Progenitor cell of endocrine pancreas (in vitro differentiated cells): ENCODE results near the gene CDK10. TPM values are rescaled to one million over a fixed set of nuclear protein-coding genes. Genes with fewer than 3 reads are reported as not detected.

ENCODE experiments used
- DNase-seq: peaks from one replicate; pipeline ENCODE4 v3.0.0; 2021; ENCODE audit warnings: low spot score; ENCODE audit not compliant: unreplicated experiment
- H3K27ac Mint-ChIP-seq: 2 replicates; pipeline ENCODE4 v1.8.0; 2021; ENCODE audit warnings: mild to moderate bottlenecking, moderate library complexity, mixed read lengths
- H3K27me3 Mint-ChIP-seq: 2 replicates; pipeline ENCODE4 v1.8.0; 2021; ENCODE audit warnings: mixed read lengths
- H3K36me3 Mint-ChIP-seq: 2 replicates; pipeline ENCODE4 v1.8.0; 2022; ENCODE audit warnings: mixed read lengths; ENCODE audit not compliant: insufficient read depth
- H3K4me1 Mint-ChIP-seq: 2 replicates; pipeline ENCODE4 v1.8.0; 2021; ENCODE audit warnings: low read depth, mixed read lengths
- H3K4me3 Mint-ChIP-seq: 2 replicates; pipeline ENCODE4 v1.8.0; 2021; ENCODE audit warnings: low read depth, mild to moderate bottlenecking, moderate library complexity, mixed read lengths
- H3K9me3 Mint-ChIP-seq: 2 replicates; pipeline ENCODE4 v1.8.0; 2021; ENCODE audit warnings: low read depth, mixed read lengths
- CTCF ChIP-seq: fragments of 200-600 bp; sonication (generic); IDR thresholded peaks from one replicate; pipeline ENCODE4 v1.5.0; 2021; ENCODE audit warnings: antibody characterized with exemption, mild to moderate bottlenecking; ENCODE audit not compliant: unreplicated experiment
- total RNA-seq: library from RNA; stranded (reverse); gene quantifications from 2 replicates; pipeline ENCODE4 v1.2.1, GENCODE V29; 2021

The CDK10 gene
- total RNA-seq, 1 donor from 2014 or later: 192 TPM

- peaks cover 4% of the 10 kb centered on the region for H3K4me1 Mint-ChIP-seq
- H3K36me3 Mint-ChIP-seq: peaks cover 23% of the 10 kb centered on the region
- no peak overlapping the region for H3K4me3 Mint-ChIP-seq
- no peak overlapping the region for H3K27ac Mint-ChIP-seq
- DNase-seq: no peak
- H3K27me3 Mint-ChIP-seq: peaks cover 5% of the 10 kb centered on the region
- TF ChIP-seq CTCF: no peak
- H3K9me3 Mint-ChIP-seq: no peaks in the 10 kb centered on the region
Observed at GRCh38 chr16:89727406-89728120, 41.1 kb downstream of the CDK10 start.

GRCh38 chr16:89729293-89729692 lies 42.8 kb downstream of the CDK10 start:
- no peak overlapping the region for H3K4me3 Mint-ChIP-seq
- no peak for TF ChIP-seq CTCF
- H3K27ac Mint-ChIP-seq: no peak overlapping the region
- H3K4me1 Mint-ChIP-seq: no peaks in the 10 kb centered on the region
- peaks cover 18% of the 10 kb centered on the region for H3K36me3 Mint-ChIP-seq
- H3K27me3 Mint-ChIP-seq: no peaks in the 10 kb centered on the region
- DNase-seq: no peak
- H3K9me3 Mint-ChIP-seq: no peaks in the 10 kb centered on the region

GRCh38 chr16:89729863-89730593 lies 43.5 kb downstream of the CDK10 start:
- Mint-ChIP-seq H3K9me3 (no peaks in the 10 kb centered on the region), H3K4me3 (no peak overlapping the region), H3K27me3 (no peaks in the 10 kb centered on the region), H3K4me1 (no peaks in the 10 kb centered on the region), H3K36me3 (peaks cover 24% of the 10 kb centered on the region), H3K27ac (peak overlapping the region; percentile 7)
- DNase-seq: no peak
- TF ChIP-seq CTCF: no peak

GRCh38 chr16:89730610-89731234 lies 44.2 kb downstream of the CDK10 start:
- no peaks in the 10 kb centered on the region for H3K27me3 Mint-ChIP-seq
- H3K36me3 Mint-ChIP-seq: peaks cover 26% of the 10 kb centered on the region
- no peaks in the 10 kb centered on the region for H3K4me1 Mint-ChIP-seq
- H3K27ac Mint-ChIP-seq: peak overlapping the region; percentile 49
- H3K4me3 Mint-ChIP-seq: no peak overlapping the region
- DNase-seq: no peak
- no peak for TF ChIP-seq CTCF
- no peaks in the 10 kb centered on the region for H3K9me3 Mint-ChIP-seq

GRCh38 chr16:89732142-89732917 lies 45.8 kb downstream of the CDK10 start:
- H3K27ac Mint-ChIP-seq: no peak overlapping the region
- H3K27me3 Mint-ChIP-seq: no peaks in the 10 kb centered on the region
- H3K9me3 Mint-ChIP-seq: no peaks in the 10 kb centered on the region
- H3K36me3 Mint-ChIP-seq: peaks cover 26% of the 10 kb centered on the region
- no peak overlapping the region for H3K4me3 Mint-ChIP-seq
- no peak for TF ChIP-seq CTCF
- no peak for DNase-seq
- H3K4me1 Mint-ChIP-seq: no peaks in the 10 kb centered on the region
